Mesenteric fat pad (tissue), 1 donor: ENCODE results near the gene DMD. TPM values are rescaled to one million over a fixed set of nuclear protein-coding genes. Genes with fewer than 3 reads are reported as not detected.
A peak's percentile ranks its signal among the peaks of the same experiment; 100 is the strongest.
"Not testable (repeated sequence)": the region's sequence is repeated elsewhere in the genome, so short reads cannot be mapped to it uniquely, and the experiment has no call there.

Experiments
- DNase-seq: peaks from one replicate; pipeline ENCODE4 v3.0.0-alpha.2; 2020; ENCODE audit warnings: low spot score
- total RNA-seq: library from RNA; stranded (reverse); fragmentation: NEBNext Ultra II Directional; extraction: Animal tissue kit (Norgen Biotek cat#: 25700); gene quantifications from one replicate; pipeline ENCODE4 v1.2.1, GENCODE V29; 2021
- donor health status: DM: yes; HTN: yes; CAD: no.

The DMD gene
- total RNA-seq, 1 donor from 2014 or later = 45.5 TPM

DNA sequence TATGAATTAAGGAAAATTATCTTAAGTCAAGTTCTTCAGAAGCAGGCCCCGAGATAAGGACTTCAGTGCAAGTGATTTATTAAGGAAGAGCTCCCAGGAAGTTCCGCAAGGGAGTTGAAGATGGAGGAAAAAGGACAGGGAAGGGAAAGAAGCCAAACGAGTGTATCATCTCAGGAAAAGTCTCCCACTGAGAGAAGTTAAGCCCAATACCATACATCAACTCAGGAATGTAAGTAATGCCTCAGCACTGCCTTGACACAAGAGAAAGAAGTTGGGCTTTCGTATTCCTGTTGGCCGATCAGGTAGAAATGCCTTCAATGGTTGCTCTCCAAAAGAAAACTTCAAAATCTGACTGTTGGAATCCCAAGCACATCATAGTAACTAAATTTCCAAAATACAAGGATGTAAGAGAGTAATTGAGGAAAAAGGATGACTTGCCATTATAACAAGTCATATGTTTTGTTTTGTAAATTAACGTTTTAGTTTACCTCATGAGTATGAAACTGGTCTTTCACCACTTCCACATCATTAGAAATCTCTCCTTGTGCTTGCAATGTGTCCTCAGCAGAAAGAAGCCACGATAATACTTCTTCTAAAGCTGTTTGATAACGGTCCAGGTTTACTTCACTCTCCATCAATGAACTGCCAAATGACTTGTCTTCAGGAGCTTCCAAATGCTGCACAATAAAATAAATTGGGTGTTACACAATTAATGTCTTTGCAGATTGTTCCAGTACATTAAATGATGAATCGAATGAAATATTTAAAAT is 566.7 kb downstream of the DMD start:
- DNase-seq = no peak

DNA sequence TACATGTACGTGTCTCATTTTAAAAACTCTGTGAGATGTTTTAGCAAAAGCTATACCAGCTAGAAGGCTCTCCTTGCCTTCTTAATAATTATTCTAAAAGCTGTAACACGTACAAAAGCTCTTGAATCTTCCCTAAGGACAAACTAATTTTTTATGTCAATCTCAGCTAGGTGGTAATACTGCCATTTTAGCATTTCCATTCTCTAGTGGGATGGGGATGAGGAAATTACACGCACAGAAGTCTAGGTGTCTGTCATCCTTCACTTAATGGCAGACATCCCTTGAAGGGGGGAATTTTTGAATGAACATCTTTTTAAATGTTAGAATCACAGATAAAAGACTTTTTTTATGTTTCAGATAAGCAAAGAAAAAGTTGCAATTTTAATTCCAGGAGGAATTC is 569.1 kb downstream of the DMD start:
- no peak for DNase-seq

DNA sequence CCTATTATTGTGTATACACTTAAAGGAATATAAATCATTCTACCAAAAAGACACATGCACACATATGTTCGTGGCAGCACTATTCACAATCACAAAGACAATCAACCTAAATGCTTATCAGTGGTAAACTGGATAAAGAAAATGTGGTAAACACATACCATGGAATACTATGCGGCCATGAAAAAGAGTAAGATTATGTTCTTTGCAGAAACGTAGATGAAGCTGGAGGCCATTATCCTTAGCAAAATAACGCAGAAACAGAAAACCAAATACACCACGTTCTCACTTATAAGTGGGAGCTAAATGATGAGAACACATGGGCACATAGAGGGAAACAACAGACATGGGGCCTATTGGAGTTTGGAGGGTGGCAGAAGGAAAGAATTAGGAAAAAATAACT is 593.2 kb downstream of the DMD start:
- no peak for DNase-seq

DNA sequence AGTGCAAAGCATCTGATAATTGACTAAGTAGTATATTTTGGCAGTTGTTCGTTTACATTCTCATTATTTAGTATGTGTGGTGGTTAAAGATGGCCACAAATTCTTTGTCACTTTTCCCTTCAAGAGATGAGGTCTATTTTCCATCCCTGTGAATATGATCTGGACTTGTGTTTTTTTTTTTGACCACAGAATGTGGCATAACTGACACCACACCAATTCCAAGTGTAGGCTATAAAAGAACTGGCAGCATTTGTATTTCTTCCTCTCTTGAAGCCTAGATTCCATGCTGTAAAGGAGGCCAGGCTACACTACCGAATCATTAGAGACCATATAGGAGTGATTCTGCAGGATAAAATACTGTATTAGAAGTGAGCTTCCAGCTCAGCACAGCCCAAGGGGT is 596.6 kb downstream of the DMD start:
- DNase-seq = no peak

DNA sequence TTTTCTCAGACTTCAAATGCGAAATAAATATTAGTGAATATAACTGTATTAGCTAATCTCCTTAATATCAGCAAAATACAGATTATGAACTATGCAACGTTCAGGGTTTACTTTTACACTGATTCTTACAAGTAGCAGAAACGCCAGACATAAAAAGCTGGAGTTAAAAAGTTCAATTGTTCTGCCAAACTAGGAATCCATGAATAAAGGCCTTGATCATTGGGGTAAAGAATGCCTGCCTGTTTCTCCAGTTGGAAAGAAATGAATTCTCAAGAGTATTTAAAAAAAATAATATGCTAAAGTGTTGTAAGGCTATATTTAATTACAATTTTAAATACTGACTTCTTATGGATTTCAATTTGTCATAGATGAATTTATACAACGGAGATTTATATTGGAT is 612.2 kb downstream of the DMD start:
- DNase-seq = no peak

DNA sequence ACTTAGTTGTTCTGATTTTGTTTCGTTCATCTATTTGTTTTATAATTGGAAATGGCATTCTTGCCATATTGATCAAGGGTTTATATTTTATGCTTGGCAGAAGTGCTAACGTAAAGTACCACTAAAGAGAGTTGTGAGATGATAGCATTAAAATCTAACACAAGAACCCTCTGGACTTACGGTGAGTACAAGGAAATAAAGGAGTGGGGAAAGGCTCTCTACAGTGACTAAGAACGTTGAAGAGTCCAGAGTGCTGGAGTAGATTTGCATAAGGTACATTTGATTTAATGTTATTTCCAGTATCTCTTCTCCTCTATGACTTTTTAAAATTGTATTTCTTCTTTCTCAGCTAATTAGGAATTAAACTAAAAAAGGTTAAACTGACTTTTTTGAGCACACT is 612.6 kb downstream of the DMD start:
- DNase-seq = no peak

DNA sequence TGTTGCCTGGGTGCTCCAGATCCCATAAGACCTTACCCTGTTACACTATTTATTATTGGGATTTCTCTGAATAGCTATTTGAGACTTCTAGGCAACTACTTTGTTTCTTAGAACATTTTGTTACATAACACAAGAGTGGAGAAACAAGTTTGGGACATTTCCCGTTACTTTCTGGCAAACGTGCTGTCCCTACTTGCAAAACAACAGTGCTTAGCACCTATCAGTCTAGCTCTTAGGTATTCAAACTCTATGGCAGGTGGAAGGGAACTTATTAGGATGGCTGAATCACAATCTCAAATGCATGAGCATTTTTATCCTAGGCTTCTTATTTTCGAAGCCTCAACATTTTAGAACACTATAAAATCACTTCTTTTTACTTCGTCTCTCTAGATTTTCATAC is 613.6 kb downstream of the DMD start:
- DNase-seq = no peak

DNA sequence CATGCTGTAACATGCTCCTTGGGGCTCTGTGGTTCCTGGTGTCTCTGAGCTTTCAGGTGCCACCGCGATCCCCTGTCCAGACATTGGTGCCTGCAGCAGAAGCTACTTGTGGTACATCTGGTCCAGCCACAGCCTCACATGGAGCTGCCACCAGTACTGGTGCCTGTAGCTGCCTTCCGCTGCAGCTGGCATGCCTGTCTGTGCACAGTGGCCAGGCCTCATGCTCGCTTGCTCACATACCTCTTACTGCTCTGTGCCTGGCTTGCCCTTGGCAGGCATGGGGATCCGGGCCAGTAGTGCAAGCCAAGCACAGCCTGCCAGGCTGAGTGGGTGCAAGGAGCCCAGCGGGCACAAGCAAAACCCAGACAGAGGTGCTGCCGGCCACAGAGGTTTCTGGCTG is 618.6 kb downstream of the DMD start:
- peak; percentile 76 for DNase-seq

DNA sequence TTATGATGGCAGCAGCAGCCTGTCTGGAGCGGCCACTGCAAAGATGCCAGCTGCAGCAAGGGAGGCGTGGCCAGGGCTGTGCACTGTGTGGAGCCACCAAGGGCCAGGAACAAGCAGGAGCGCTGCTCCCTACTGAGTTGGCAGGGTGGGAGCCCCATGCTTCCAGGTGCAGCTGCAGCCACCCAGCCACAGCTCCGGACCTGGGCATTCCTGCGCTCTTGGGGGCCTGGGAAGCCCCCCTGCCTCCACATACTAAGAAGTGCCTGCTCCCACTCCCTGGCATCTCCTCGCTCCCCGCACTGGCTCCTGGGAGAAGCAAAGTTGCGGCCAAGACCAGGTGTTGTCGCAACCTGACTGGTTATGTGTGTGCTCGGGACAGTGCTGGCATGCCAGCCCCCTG is 619.8 kb downstream of the DMD start:
- DNase-seq = peak; percentile 85

DNA sequence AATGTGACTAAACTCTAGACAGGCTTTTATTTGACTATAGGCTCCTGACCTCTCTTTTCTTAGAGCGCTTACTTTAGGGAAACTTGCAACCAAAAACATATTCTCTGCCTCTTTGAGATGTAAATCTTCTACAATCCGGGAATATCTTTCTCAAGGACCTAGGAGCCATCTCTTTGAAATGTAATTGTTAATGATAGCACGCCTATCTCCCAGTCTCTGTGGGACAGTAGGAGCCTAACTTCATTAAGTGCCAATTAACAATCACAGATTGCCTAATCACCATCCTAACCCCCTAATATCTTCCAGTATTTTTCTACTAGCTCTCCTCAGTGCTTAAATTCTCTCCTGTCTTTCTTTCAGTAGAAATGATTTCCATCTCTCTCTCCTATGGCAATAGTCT is 628.6 kb downstream of the DMD start:
- DNase-seq = no peak

DNA sequence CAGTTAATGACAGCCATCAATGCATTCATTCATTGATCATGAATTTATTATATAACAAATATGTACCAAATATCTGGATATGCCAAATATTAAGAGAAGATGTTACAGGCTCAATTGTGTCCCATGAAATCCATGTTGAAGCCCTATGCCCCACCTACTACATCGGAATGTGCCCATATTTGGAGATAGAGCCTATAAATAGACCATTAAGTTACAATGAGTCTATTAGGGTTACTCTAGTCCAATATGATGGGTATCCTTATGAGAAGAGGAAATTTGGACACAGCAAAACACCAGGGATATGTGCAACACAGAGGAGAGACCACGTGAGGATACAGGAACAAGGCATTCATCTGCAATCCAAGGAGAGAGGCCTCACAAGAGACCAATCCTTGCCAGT is 634.5 kb downstream of the DMD start:
- DNase-seq = no peak

DNA sequence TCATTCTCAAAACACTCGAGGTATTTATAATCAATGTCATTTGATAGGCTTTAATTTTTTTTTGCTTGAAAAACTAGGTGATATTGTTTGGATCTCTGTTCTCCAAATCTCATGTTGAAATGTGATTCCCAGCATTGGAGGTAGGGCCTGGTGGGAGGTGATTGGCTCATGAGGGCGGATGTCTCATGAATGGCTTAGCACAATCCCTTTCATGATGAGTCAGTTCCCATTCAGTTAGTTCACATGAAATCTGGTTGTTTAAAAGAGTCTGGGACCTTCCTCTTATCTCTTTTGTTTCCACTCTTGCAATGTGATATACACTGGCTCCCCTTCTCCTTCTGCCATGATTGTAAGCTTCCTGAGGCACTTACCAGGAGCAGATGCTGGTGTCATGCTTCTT is 638.7 kb downstream of the DMD start:
- DNase-seq = no peak

DNA sequence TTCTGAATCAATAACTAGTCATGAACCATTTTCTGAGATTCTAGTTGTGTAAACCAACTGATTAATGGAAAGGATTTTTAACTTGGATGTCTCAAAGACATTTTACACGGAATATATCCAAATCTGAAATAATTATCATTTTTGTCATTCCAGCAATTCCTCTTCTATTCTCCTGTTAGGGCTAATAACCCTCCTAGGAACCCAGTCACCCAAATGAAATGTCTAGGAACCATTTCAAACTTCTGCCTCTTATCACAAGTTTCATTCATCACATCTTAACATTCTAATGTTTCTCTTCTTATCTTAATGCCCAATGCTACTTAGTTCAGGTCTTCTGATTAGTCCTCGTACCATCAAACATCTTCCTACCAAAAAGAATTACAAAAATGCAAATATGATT is 639.8 kb downstream of the DMD start:
- DNase-seq = no peak

DNA sequence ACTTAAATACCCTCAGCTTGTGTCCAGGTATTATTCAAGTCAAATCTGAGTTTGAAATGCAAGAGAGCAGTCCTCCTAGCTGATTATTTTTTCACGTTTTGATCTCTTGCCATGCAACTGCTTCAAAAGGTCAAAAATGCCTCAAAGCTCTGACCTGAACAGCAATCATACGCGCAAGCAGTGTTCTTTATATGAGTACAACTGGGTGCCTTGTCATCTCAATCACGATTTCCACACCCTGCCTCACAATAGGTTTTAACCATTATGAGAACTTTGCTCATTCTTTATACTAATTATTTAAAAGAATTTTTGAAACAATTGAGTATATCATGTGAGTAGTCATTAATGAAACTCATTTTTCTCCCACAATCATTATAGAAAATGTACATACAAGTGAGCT is 649.1 kb downstream of the DMD start:
- no peak for DNase-seq

DNA sequence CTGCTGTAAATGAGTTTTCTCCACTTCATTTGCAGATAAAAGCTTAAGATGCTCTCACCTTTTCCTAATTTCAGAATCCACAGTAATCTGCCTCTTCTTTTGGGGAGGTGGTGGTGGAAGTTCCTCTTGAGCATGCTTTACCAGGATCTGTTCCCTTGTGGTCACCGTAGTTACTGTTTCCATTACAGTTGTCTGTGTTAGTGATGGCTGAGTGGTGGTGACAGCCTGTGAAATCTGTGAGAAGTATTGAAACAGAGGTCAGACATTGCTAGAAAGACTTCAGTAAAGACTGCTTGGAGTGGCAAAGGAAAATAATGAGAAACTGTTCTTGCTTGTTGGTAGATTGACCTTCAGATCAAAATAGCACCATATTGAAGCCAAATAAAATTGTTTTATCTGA is 666.2 kb downstream of the DMD start:
- DNase-seq = no peak

DNA sequence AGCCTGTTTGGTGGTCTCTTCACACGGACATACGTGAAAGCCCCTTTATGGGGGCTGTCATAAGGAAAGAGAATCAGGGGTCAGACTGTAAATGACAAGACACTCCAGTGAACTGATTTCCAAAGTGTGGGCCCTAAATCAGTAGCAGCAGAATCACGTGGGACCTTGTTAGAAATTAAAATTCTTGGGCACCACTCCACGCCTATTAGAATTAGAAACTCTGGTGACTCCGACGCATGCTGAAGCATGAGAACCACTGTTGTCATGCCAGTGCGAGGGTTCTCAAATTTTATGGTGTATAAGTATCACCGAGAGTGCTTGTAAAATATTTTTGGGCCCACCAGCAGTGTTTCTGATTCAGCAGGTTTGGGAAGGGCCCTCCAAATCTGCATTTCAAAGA is 672.8 kb downstream of the DMD start:
- no peak for DNase-seq

DNA sequence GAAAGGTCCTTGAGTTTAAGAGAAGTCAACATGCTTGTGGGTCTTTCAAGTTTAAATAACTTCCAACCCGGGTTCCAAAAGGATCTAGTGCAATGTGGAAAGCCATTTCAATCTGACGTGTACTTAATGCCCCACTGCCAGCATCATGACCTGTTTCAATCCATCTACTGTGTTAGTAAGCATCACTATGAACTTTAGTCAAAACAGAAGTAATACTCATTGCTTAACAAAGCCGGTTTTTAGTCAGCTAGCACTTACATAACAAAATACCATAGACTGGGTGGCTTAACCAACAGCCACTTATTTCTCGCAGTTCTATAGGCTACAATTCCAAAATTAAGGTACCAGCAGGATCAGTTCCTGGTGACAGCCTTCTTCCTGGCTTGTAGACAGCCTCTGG is 677.5 kb downstream of the DMD start:
- no peak for DNase-seq

DNA sequence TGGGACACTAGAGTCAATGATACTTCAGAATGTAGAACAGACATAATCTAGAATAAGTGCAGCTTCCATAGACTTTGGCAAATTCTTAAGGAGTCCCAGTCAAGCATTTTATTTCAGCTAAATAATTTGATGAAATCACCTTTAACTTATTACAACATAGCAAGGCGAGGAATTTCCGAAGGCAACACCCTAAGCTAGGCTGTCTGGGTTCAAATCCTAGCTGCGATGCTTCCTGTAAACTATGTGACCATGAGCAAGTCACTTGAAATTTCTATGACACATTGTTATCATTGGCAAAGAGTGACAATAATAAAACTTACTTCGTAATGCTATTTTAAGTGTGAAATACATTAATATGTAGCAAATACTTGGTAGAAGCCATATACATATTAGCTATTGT is 679.1 kb downstream of the DMD start:
- DNase-seq = no peak

DNA sequence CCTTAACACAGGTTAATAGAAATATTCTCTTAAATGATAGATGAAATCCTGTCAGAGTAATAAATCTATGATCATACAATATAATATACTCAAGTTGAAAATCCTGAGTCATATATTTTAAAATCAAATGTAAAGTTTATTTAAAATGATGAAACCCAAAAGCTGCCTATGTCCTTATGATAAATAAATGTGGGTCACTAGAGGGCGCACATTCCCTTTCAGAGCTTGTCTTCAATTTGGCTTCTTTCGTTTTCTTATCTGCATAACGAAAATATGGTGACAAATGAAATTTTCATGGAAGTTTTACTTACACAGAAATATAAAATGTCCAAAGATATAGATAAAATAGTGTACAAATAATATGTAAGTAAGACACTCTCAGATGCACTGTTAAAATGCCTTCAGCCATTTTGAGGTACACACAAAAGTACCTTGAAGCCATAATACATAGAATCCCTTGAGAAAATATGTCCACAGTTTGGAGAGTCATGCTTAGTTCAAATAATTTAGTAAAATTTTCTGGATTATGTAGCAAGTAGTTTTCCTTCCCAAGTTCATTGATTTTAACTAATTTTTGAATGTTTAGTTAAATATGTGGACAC is 680.4 kb downstream of the DMD start:
- no peak for DNase-seq

DNA sequence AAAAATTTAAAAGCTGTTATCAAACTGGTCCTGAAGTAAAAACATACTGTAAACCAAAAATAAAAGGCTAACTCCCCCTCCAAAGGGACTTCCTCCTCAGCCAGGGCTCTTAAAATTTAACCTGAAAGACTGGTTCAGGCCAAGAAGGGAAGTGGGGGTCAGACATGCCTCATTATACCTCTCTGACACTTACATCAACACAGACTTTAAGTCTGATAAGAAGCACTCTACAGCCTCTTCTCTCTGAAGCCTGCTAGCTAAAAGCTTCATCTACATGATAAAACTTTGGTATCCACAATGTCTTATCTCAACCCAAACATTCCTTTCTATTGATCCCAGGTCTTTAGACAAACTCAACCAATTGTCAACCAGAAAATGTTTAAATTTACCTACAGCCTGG is 682.9 kb downstream of the DMD start:
- DNase-seq = not testable (repeated sequence)

DNA sequence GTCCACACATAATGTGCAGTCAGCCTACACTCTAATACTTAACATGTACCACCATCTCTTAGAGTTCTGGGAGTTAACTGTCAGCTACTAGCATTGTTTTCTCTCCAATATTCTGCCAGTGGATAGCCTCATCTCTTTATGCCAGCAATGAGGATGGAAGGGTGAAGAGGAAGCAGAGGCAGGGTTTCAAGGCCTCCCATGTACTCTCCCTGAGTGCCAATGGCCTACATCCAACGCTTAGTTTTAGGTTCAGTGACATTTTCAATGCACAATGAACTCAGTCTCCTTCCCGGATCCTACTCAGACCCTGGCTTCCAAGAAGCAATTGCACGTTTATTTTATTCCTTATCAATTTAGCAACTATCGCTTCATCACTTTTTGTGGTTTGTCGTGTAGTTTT is 686.1 kb downstream of the DMD start:
- DNase-seq = no peak

DNA sequence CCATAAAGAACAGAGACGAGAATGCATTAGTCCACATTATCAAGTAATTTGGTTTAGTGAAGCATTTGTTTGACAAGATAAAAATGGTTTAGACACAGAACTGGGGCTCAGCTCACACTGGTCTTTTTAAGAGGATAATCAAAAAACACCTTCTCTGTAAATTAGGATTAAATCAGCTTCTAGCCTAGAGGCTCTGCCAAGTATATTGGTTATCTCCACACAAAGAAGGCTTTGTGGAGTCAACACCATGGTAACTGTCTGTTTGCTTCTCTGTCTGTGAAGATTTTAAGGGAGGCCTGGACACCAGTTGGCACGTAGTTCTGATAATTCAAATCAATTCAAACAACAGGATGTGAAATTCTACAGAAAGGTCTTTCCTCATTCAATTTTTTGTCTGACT is 687.0 kb downstream of the DMD start:
- DNase-seq = no peak

DNA sequence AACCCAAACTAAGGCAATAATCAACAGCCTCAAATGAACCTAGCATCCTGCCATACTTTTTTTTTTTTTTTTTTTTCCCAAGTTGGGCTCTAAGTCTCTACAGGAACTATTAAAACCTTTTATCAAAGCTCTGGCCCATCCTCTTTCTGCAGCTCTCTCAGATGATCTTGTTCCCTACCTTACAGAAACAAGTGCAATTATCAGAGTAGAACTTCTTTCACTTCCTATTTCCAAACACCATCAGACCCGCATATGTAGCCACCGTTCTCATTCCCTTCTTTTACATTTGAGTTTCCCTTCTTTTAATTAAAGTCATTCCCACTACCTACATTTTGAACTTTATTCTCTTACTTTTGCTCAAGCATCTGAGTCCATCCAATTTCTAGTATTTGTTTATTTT is 690.6 kb downstream of the DMD start:
- no peak for DNase-seq
